ENCODE measurements around the gene NUMB. TPM values are rescaled to one million over a fixed set of nuclear protein-coding genes. Genes with fewer than 3 reads are reported as not detected.

NUMB gene
- total RNA-seq, 1 experiment from 2014 or later: 81.5 TPM

DNA sequence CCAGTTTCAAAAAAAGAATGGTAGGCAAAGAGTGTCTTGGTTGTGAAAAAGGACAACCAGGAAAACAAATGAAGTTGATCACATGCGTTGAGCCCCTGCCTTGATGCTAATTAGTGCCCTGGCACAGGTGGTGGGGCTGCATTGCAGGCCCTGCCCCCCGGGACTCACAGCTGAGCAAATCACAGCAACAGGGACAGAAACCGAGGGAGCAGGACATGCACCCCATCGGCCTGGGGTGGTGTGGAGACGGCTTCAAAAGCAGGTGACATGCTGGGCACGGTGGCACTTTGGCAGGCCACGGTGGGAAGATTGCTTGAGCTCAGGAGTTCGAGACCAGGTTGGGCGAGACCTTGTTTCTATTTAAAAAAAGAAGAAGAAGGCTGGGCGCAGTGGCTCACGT lies 222.2 kb downstream of the NUMB start:
- TF ChIP-seq, protein P1, sequence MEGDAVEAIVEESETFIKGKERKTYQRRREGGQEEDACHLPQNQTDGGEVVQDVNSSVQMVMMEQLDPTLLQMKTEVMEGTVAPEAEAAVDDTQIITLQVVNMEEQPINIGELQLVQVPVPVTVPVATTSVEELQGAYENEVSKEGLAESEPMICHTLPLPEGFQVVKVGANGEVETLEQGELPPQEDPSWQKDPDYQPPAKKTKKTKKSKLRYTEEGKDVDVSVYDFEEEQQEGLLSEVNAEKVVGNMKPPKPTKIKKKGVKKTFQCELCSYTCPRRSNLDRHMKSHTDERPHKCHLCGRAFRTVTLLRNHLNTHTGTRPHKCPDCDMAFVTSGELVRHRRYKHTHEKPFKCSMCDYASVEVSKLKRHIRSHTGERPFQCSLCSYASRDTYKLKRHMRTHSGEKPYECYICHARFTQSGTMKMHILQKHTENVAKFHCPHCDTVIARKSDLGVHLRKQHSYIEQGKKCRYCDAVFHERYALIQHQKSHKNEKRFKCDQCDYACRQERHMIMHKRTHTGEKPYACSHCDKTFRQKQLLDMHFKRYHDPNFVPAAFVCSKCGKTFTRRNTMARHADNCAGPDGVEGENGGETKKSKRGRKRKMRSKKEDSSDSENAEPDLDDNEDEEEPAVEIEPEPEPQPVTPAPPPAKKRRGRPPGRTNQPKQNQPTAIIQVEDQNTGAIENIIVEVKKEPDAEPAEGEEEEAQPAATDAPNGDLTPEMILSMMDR (IDR thresholded peaks at IDR 0.05; ENCODE audit: unreplicated experiment): no peak
- ChIA-PET CTCF (interaction anchor here (1.5 kb wide), 1 partner anchor 63 kb away, joined by 4 read pairs; no protein-coding TSS in a partner anchor), POLR2A (no interaction called here)
- H3K9me3 Mint-ChIP-seq (ENCODE audit: unreplicated experiment): no peaks in the 10 kb centered on the region
- no peaks in the 10 kb centered on the region for H3K36me3 Mint-ChIP-seq (ENCODE audit: insufficient read depth, unreplicated experiment)
- peaks cover 31% of the 10 kb centered on the region for H3K4me1 Mint-ChIP-seq (ENCODE audit: insufficient read depth, unreplicated experiment)
- peak overlapping the region; percentile 34 for H3K4me3 Mint-ChIP-seq (ENCODE audit: unreplicated experiment)
- BruUV-seq (replicated peaks): no TSS peak
- intact Hi-C loops (cut with micrococcal nuclease): no loop called here
- H3K27me3 Mint-ChIP-seq (ENCODE audit: insufficient read depth, unreplicated experiment): peaks cover 55% of the 10 kb centered on the region
- no peak for DNase-seq (ENCODE audit: unreplicated experiment)
- no peak overlapping the region for H3K27ac Mint-ChIP-seq (ENCODE audit: low read depth, unreplicated experiment)

GRCh38 chr14:73235531-73236155 lies 222.7 kb downstream of the NUMB start:
- Mint-ChIP-seq H3K27me3 (ENCODE audit: insufficient read depth, unreplicated experiment) (peaks cover 55% of the 10 kb centered on the region), H3K36me3 (ENCODE audit: insufficient read depth, unreplicated experiment) (no peaks in the 10 kb centered on the region), H3K27ac (ENCODE audit: low read depth, unreplicated experiment) (no peak overlapping the region), H3K4me1 (ENCODE audit: insufficient read depth, unreplicated experiment) (peaks cover 31% of the 10 kb centered on the region), H3K4me3 (ENCODE audit: unreplicated experiment) (peak overlapping the region; percentile 34), H3K9me3 (ENCODE audit: unreplicated experiment) (no peaks in the 10 kb centered on the region)
- ChIA-PET CTCF (interaction anchor here (0.6 to 1.5 kb wide), 2 partner anchors 63 to 92 kb away, joined by 3 to 4 read pairs; no protein-coding TSS in a partner anchor), POLR2A (no interaction called here)
- no TSS peak for BruUV-seq (replicated peaks)
- intact Hi-C loops (cut with micrococcal nuclease): no loop called here
- DNase-seq (ENCODE audit: unreplicated experiment): no peak
- TF ChIP-seq, protein P1 (IDR thresholded peaks at IDR 0.05; ENCODE audit: unreplicated experiment): no peak

- H3K4me1 Mint-ChIP-seq (ENCODE audit: insufficient read depth, unreplicated experiment): peaks cover 26% of the 10 kb centered on the region
- DNase-seq (ENCODE audit: unreplicated experiment): no peak
- intact Hi-C loops (cut with micrococcal nuclease): no loop called here
- H3K9me3 Mint-ChIP-seq (ENCODE audit: unreplicated experiment): no peaks in the 10 kb centered on the region
- H3K4me3 Mint-ChIP-seq (ENCODE audit: unreplicated experiment): no peak overlapping the region
- CTCF ChIA-PET: no interaction called here
- H3K27me3 Mint-ChIP-seq (ENCODE audit: insufficient read depth, unreplicated experiment): peaks cover 55% of the 10 kb centered on the region
- POLR2A ChIA-PET: no interaction called here
- no peak overlapping the region for H3K27ac Mint-ChIP-seq (ENCODE audit: low read depth, unreplicated experiment)
- TF ChIP-seq, protein P1 (IDR thresholded peaks at IDR 0.05; ENCODE audit: unreplicated experiment): no peak
- no peaks in the 10 kb centered on the region for H3K36me3 Mint-ChIP-seq (ENCODE audit: insufficient read depth, unreplicated experiment)
- BruUV-seq (replicated peaks): no TSS peak
These were observed 223.6 kb downstream of the NUMB start for GRCh38 chr14:73234586-73235394.

DNA sequence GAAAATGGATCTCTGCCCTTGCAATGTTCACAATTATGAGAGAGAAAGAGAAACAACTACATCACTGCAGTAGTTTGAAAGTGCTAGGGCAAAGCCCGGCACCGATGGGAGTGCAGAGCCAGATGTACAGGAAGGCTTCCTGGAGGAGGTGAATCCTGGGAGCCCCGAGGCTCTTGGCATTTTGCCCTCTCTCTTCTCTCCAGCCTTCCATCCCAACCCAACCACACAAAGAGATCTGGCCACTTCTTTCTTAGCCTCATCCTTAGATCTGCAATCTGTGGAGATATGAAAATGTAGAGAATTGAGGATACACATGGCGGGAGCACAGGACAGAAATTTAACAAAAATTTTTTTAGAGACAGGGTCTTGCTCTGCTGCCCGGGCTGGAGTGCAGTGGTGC lies 224.3 kb downstream of the NUMB start:
- Mint-ChIP-seq H3K4me3 (ENCODE audit: unreplicated experiment) (no peak overlapping the region), H3K27ac (ENCODE audit: low read depth, unreplicated experiment) (no peak overlapping the region), H3K27me3 (ENCODE audit: insufficient read depth, unreplicated experiment) (peaks cover 55% of the 10 kb centered on the region), H3K4me1 (ENCODE audit: insufficient read depth, unreplicated experiment) (peaks cover 25% of the 10 kb centered on the region), H3K9me3 (ENCODE audit: unreplicated experiment) (no peaks in the 10 kb centered on the region), H3K36me3 (ENCODE audit: insufficient read depth, unreplicated experiment) (peaks cover 7% of the 10 kb centered on the region)
- DNase-seq (ENCODE audit: unreplicated experiment): no peak
- BruUV-seq (replicated peaks): no TSS peak
- intact Hi-C loops (cut with micrococcal nuclease): no loop called here
- ChIA-PET POLR2A (no interaction called here), CTCF (no interaction called here)
- TF ChIP-seq, protein P1 (IDR thresholded peaks at IDR 0.05; ENCODE audit: unreplicated experiment): no peak
